Raji (cell line): Measurements from ENCODE around the gene PVALEF.

Experiments
- POLR2A ChIP-seq: IDR thresholded peaks from 2 replicates; pipeline ENCODE4 v1.6.1; 2011; ENCODE audit warnings: low read depth, low read length, control low read depth; ENCODE audit not compliant: insufficient read depth

PVALEF gene

DNA sequence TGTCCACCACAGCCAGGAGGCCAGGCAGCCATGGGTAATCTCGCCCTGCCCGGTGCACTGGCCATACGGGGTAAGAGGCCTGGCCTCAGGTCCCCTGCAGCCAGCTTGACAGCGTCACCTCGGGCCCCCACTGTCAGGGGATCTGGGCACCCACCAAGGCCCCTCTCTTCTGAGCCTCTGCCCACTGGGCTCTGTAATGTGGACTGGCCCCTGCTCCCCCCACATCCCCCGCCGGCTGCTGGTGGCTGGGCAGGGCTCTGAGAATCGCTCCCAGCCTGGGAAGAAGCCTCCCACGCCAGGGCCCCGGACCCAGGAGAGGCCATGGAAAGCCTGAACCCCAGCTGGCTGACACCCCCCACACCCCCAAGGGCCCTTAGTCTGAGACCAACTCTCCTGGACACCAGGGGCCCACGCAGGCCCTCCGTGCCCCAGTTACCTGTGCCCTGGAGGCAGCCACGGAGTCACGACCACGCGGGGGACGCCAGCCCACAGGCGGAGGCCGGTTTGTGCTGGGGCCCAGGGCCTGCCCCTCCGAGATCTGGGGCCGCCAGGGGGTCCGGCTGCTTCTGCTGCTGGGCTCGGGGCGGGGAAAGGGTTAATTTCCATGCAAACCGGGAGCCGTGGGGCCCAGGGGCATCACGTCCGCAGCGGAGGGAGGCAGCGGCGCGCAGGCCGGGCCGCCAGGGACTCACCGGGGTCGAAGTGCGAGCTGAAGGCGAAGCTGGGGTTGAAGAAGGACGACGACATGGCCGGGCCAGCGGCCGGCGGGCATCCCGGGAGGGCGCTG is at the start of gene PVALEF:
Gene PVALEF (plus strand): TSS at position 262 of the 787 bp plus-strand sequence. CDS start 15,720 bp downstream, outside the sequence.
- TF ChIP-seq POLR2A: no peak

DNA sequence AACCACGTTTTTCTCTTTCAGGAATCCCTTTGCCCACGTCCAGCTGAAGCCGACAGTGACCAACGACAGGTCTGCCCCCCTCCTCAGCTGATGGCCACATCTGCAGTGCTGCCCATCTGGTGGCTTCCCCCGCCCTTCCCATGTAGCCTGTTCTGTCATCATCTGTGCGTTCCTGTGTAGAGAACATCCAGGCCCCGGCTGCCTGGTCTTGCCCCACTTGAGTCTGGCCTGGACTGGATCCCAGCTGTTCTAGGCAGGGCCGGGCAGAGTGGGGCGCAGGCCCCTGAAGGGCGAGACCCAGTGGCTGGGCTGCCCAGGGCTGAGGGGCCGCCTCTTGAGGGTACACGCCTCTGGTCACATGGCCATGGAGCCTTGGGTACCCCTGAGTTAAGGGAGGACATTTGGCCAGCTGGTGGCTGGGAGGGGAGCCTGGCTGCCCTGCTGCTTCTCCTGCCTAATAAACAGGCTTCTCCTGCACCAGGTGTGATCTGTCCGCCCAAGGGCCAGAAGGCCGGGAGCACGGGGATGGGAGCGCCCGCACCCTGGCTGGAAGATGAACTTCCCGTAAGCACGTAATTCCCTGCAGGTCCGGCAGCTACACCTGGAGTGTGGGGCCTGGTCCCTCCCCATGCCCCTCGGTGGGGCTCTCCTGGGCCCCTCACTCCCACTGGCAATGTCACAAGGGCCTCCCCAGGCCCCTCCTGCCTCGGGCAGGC is 49.4 kb upstream of the PVALEF start:
- no peak for TF ChIP-seq POLR2A

DNA sequence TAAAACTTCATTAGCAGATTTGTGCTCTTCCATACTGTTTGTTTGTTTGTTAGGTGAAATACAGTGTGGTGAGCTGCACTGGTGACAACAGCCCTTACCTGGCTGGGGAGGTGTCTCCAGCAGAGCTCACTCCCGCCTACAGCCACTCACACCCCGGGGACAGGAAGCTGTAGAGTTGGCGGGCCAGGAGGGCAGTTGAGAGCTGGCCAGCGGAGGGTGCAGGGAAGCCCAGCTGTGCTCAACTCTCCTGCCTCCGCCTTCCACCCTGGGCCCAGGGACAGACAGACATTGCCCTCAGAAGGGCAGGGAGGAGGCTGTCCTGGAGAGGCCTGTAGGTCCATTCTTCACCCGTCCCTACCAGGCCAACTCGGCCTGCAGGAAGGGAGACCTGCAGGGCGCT is 48.6 kb upstream of the PVALEF start:
- TF ChIP-seq POLR2A: no peak

DNA sequence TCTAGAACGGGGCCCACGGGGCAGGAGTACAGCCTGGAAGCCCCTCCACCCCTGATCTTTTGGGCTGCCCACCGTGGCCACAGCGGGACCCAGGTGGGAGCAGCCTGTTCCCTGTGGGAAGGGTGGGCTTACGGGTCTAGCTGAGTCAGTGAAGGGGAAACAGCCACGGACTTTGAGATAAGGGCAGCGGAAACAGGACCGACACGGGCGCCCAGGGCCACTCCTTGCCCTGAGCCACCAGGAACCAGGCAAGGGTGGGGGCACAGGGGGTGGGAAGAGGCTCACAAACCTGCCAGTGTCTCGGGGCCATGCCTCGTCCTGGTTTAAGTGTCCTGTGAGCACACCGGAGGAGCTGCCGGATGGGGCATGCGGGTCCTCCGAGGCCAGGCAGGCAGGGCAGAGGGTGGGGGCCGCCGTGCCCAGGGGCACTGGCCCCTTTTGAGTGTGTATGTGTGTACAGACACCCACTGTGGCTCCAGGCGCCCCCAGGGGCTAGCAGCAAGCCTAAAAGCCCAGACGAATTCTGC is 47.6 kb upstream of the PVALEF start:
- no peak for TF ChIP-seq POLR2A

DNA sequence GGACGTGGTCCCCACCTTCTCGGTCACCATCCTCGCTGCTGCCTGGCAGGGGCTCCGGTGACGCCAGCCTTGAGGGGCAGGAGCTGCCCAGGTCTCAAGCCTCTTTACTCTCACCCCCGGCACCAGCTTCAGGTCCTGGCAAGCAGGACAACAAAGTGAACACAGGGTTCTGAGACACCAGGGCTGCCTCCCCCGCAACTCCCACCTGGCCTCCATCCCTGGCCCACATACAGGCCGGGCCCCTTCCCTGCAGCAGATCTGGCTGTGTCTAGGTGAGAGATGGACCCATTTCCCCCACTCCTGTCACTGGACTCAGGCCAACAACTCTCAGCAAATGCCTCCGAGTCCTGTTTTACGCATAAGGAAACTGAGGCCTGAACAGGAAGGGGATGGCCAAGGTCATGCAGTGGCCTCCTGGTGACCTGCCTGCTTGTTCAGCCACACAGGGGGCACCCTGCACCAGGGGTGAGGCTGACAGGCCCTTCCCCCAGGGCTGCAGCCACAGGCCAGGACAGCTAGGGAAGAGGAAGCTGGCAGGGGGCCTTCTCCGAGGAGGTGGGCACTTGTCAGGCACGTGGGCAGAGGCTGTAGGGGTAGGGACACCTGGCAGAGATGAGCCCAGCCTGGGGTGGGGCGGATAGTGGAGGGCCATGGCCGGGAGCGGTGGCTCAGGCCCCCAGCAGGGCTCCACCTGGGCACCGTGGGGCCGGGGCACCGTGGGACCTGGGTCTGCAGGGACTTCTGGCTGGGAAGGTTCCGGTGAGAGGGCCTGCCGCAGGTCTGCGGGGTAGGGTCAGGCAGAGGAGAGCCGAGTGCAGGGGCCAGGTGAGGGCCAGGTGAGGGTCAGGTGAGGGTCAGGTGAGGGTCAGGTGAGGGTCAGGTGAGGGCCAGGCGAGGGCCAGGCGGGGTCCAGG is 46.7 kb upstream of the PVALEF start:
- TF ChIP-seq POLR2A: no peak

DNA sequence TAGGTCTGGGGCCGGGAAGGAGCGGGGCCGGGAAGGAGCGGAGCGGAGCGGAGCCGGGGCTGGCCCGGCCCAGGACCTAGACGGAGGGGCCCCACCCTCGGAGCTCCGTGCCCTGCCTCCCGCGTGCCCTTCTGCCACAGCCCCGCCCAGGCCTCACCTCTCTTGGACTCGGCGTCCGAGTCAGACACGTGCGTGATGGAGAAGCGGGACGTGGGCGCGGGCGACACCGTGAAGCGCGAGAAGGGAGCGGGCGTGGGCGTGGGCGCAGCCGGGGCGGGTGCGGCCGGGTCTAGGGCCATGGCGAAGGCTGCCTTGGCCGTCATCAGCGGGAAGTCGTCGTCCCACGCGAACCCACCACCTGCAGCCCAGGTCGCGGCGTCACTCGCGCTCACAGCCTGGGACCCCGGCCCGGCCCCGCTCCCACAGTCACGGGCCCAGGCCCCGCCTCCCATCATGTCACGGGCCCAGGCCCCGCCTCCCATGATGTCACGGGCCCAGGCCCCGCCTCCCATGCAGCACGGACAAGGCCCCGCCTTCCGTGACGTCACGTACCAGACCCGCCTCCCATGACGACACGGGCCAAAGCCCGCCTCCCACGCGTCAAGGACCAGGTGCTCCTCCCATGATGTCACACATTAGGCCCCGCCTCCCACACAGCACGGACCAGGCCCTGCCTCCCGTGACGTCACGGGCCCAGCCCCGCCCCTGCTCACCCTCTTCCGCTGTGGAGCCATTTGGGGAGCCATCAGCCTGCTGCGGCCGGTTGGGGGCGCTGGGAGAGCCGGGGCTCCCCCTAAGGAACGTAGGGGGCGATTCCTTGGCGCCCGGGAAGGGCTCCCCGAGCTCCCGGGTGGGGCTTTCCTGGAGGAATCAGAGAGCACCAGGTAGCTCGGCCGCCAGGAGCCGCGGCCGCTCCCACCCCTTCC is 45.8 kb upstream of the PVALEF start:
- no peak for TF ChIP-seq POLR2A

DNA sequence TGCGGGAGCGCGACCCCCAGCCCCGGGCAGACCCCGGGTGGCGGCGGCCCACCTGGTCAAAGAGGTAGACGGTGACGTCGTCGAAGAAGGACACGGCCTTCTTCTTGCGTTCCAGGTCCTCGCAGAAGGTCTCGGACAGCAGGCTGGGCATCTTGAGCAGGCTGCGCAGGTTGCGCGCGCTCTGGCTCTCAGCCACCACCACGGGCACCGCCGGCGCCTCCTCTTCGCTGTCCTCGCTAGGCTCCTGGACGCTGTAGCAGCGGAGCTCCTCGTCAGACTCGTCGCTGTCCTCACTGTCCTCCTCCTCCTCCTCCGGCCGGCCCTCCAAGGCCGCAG is 45.2 kb upstream of the PVALEF start:
- no peak for TF ChIP-seq POLR2A

DNA sequence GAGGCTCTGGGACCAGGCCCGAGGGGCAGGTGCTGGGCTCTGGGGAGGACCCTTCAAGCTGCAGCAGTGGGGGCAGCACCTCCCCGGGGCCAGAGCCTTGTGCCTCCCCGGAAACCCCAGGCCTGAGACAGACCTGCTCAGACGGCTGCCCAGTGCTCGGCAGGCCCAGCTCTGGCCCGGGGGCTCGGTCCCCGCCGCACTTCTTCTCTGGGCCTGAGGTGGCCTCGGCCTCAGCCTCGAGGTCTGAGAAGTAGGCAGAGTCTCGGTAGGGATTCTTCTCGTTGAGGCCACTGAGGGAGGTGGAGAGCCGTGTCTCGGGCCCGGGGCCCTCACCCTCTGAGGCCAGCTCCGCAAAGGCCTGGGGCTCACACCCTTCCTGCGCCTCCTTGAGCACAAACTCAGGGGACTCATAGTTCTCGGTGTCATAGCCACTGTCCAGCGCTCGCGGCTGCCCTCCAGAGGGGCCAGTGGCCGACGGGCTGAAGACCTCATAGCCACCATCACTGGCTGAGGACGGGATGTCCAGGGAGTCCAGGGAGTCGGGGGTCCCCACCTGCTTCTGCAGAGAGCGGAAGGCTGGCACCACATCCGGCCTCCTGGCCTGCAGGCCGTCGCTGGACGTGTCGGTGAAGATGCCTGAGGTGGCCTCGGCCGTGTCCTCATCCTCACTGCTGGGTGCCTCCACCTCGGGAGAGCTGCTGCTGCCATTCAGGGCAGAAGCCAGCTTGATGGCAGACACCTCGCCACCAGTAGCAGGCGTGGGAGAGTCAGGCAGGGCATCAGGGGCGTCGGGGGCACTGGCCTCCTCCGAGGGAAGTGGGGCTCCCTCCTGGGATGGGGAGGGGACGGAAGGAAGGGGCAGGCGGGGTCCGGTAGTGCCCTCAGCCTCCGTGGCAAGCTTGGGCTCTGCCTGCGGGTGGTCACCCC is 44.3 kb upstream of the PVALEF start:
- no peak for TF ChIP-seq POLR2A

DNA sequence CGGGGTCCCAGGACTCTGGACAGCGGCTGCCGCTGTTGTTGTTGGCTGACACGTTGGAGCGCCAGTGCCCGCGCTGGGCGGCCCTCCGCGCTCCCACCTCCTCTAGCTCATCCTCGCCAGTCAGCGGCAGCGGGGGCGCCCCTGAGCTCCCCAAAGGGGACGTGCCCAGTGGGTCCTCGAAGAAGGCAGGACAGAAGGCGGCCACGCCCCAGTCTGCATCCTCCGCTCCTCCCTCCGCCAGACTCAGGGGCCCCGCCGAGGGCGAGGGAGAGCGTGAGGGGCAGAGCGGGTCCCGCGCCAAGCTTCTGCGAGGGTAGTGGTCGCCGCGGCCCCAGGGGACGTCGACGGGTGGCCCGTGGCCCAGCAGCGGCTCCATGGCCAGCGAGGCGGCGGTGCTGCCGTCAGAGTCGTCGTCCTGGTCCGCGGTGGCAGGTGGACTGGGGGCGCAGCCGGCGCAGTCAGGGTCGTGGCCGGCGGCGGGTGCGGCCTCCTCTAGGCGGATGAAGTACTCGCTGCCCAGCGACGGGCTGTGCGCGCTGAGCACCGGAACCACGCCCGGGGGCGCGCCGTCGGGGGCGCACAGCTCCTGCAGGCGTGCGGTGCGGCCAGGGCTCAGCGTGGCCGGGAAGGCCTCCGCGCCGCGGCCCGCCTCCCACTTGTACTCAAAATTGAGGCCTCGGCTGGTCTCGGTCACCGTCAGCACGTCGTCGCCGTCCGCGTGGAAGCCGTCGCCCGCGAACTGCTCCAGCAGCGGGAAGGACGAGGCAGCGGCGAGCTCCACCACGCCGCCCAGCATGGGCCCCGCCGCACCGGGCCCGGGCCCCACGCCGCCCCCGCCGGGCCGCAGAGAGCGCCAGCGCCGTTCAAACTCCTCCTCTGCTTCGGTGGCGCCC is 43.2 kb upstream of the PVALEF start:
- TF ChIP-seq POLR2A: no peak

DNA sequence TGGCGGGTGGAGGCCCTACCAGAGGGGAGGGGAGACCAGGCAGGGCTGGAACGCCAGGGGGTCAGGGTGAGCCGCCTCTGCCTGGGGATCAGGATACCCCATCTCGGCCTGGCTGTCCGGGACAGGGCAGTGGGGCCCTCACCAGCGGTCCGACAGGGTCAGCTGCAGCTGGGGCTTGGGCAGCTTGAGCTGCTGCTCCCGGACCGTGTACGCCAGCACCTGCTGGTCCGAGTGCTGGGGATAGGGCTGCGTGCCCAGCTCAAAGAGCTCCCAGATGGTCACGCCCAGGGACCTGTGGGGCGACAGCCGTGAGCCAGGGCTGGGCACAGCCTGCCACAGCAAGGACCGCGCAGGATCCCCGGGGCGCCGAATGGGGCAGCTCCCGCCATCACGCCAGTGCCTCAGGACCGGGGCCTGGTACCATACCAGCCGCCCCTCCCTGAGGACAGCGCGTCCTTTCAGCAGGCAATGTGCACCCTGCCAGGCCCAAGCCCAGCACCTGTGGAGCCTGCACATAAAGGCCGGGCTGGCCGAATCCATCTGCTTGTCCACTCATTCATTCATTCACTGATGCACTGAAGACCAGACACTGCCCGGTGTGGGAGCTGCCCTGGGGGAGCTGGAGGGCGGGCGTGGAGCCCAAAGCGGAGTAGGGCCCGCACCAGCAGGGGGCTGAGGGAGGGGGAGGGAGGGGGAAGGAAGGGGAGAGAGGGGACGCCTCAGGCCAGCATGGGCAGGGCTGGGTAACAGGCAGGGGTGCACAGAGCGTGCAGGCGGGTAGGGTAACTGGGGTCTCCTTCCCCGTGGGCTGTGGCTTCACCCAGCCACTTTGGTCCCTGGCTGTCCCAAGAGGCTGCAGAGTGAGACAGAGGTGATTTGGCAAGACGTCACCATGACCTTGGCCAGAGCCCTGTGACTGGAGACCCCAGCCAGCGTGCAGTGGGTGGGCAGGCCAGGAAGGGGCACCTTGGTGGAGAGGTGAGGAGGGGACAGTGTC is 42.0 kb upstream of the PVALEF start:
- no peak for TF ChIP-seq POLR2A

DNA sequence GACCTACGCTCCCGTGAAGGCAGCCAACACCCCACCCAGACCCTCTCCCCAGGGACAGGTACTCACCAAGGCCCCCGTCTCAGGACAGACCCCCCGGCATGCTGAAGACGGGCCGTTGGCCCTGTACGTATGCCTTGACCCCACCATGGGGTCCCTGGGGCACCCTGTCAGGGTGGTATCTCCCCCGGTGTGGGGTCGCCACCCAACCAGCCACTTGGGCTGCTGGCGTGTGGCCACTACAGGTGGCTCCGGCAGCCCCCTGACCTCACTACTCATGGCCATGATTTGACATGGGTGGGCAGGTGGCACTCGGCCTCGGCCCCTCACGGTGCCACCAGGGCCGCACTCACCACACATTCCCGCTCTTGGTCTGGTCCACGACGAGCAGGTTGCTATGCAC is 40.9 kb upstream of the PVALEF start:
- TF ChIP-seq POLR2A: no peak

DNA sequence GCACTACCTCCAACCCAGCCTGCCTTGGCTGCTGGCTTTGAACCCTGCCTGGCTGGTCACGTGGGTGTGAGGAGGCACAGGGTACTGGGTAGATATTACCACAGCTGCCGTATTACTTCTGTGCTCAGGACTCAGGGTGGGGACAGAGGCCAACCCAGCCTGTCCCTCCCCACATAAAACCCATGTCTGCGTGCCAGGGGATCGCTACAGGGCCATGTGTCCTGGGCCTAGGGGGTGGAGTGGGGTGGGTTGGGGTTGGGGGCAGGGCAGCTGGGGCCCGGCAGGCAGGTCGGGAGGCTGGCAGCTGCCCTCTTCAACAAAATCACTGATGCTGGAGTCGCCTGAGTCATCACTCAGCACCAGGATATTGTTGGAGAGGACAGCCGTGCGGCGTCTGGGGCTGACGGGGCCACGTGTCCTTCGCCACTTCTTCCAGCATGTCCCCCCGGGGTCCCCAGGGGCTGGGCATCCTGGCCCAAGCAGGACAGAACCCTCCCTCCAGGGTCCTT is 39.7 kb upstream of the PVALEF start:
- TF ChIP-seq POLR2A: no peak
